ENCODE results near the gene FBP1.

Gene FBP1

GRCh38 chr9:94613003-94613402, 26.3 kb downstream of the FBP1 start:
- Histone ChIP-seq H3K4me1 (ENCODE audit: insufficient read depth, poor library complexity, severe bottlenecking) (no peaks in the 10 kb centered on the region), H3K27me3 (ENCODE audit: insufficient read depth, poor library complexity, severe bottlenecking) (no peaks in the 10 kb centered on the region), H3K36me3 (ENCODE audit: low read depth) (no peaks in the 10 kb centered on the region), H3K9me3 (ENCODE audit: severe bottlenecking) (no peaks in the 10 kb centered on the region), H3K27ac (ENCODE audit: poor library complexity, severe bottlenecking) (no peak overlapping the region), H3K4me3 (ENCODE audit: severe bottlenecking) (no peak overlapping the region)
- TF ChIP-seq, protein P1, sequence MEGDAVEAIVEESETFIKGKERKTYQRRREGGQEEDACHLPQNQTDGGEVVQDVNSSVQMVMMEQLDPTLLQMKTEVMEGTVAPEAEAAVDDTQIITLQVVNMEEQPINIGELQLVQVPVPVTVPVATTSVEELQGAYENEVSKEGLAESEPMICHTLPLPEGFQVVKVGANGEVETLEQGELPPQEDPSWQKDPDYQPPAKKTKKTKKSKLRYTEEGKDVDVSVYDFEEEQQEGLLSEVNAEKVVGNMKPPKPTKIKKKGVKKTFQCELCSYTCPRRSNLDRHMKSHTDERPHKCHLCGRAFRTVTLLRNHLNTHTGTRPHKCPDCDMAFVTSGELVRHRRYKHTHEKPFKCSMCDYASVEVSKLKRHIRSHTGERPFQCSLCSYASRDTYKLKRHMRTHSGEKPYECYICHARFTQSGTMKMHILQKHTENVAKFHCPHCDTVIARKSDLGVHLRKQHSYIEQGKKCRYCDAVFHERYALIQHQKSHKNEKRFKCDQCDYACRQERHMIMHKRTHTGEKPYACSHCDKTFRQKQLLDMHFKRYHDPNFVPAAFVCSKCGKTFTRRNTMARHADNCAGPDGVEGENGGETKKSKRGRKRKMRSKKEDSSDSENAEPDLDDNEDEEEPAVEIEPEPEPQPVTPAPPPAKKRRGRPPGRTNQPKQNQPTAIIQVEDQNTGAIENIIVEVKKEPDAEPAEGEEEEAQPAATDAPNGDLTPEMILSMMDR (IDR thresholded peaks at IDR 0.05; ENCODE audit: poor library complexity, severe bottlenecking): no peak
- ATAC-seq (ENCODE audit: low read depth): no peak
- DNase-seq (ENCODE audit: low spot score): no peak

GRCh38 chr9:94612071-94612470, 27.2 kb downstream of the FBP1 start:
- no peak overlapping the region for H3K27ac ChIP-seq (ENCODE audit: poor library complexity, severe bottlenecking)
- no peak for DNase-seq (ENCODE audit: low spot score)
- no peak for ATAC-seq (ENCODE audit: low read depth)
- H3K4me3 ChIP-seq (ENCODE audit: severe bottlenecking): no peak overlapping the region
- H3K9me3 ChIP-seq (ENCODE audit: severe bottlenecking): no peaks in the 10 kb centered on the region
- H3K36me3 ChIP-seq (ENCODE audit: low read depth): no peaks in the 10 kb centered on the region
- TF ChIP-seq, protein P1 (IDR thresholded peaks at IDR 0.05; ENCODE audit: poor library complexity, severe bottlenecking): no peak
- no peaks in the 10 kb centered on the region for H3K27me3 ChIP-seq (ENCODE audit: insufficient read depth, poor library complexity, severe bottlenecking)
- no peaks in the 10 kb centered on the region for H3K4me1 ChIP-seq (ENCODE audit: insufficient read depth, poor library complexity, severe bottlenecking)

- Histone ChIP-seq H3K36me3 (ENCODE audit: low read depth) (no peaks in the 10 kb centered on the region), H3K27me3 (ENCODE audit: insufficient read depth, poor library complexity, severe bottlenecking) (no peaks in the 10 kb centered on the region), H3K4me3 (ENCODE audit: severe bottlenecking) (no peak overlapping the region), H3K27ac (ENCODE audit: poor library complexity, severe bottlenecking) (no peak overlapping the region), H3K4me1 (ENCODE audit: insufficient read depth, poor library complexity, severe bottlenecking) (no peaks in the 10 kb centered on the region), H3K9me3 (ENCODE audit: severe bottlenecking) (no peaks in the 10 kb centered on the region)
- TF ChIP-seq, protein P1 (IDR thresholded peaks at IDR 0.05; ENCODE audit: poor library complexity, severe bottlenecking): no peak
- DNase-seq (ENCODE audit: low spot score) (no peak), ATAC-seq (ENCODE audit: low read depth) (no peak)
These were observed 27.7 kb downstream of the FBP1 start for GRCh38 chr9:94611638-94612068.

DNA sequence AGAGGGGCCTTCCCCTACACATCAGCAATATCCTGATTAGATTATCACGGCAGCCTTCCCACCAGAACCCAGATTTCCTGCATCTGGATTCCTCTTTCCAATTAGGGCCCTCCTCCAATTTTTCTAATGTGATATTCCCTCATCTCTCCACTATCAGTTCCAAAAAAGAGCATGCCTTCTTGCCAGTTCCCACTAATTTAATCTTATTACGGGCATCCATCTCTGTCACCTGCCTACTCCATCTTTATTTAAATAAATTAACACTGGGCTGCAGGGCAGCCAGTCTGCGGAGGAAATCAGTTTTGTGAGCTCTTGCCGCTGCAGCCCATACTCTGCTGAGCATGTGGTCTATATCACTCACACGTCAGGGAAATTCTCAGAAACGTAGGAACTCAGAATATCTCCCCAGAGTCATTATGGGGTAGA, 29.1 kb downstream of the FBP1 start:
- Histone ChIP-seq H3K36me3 (ENCODE audit: low read depth) (no peaks in the 10 kb centered on the region), H3K4me1 (ENCODE audit: insufficient read depth, poor library complexity, severe bottlenecking) (no peaks in the 10 kb centered on the region), H3K27me3 (ENCODE audit: insufficient read depth, poor library complexity, severe bottlenecking) (no peaks in the 10 kb centered on the region), H3K9me3 (ENCODE audit: severe bottlenecking) (no peaks in the 10 kb centered on the region), H3K4me3 (ENCODE audit: severe bottlenecking) (no peak overlapping the region), H3K27ac (ENCODE audit: poor library complexity, severe bottlenecking) (no peak overlapping the region)
- ATAC-seq (ENCODE audit: low read depth) (no peak), DNase-seq (ENCODE audit: low spot score) (no peak)
- TF ChIP-seq, protein P1 (IDR thresholded peaks at IDR 0.05; ENCODE audit: poor library complexity, severe bottlenecking): no peak

DNA sequence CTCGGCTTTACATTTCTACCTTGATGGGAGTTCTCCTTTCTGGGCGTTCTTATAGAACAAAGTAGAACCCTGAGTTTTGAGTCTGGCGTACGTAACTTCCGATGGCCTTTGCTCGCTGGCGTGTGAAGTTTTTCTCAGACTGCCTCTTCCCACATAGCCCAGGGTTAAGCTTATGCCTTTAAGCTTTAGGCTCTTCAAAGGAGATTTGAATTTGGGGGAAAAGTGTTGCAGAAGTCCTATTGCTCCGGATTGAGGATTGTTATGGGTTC, 32.0 kb downstream of the FBP1 start:
- Histone ChIP-seq H3K9me3 (ENCODE audit: severe bottlenecking) (no peaks in the 10 kb centered on the region), H3K27ac (ENCODE audit: poor library complexity, severe bottlenecking) (no peak overlapping the region), H3K36me3 (ENCODE audit: low read depth) (no peaks in the 10 kb centered on the region), H3K4me1 (ENCODE audit: insufficient read depth, poor library complexity, severe bottlenecking) (no peaks in the 10 kb centered on the region), H3K4me3 (ENCODE audit: severe bottlenecking) (no peak overlapping the region), H3K27me3 (ENCODE audit: insufficient read depth, poor library complexity, severe bottlenecking) (no peaks in the 10 kb centered on the region)
- no peak for DNase-seq (ENCODE audit: low spot score)
- no peak for ATAC-seq (ENCODE audit: low read depth)
- TF ChIP-seq, protein P1 (IDR thresholded peaks at IDR 0.05; ENCODE audit: poor library complexity, severe bottlenecking): no peak
